Head of caudate nucleus (tissue), 42 donors: ENCODE data around the gene DNAAF1.
"Not testable (repeated sequence)": the region's sequence is repeated elsewhere in the genome, so short reads cannot be mapped to it uniquely, and the experiment has no call there.

Experiments used
- DNase-seq, 42 donors: peaks; one replicate each; pipeline versions ENCODE4 v3.0.0 to v3.0.0-alpha.2; 2020 to 2021; ENCODE audit warnings: mixed read lengths in 7 of 42
- intact Hi-C: fragments of 100-400 bp; cut with DNase I; formaldehyde crosslinking; loops from one replicate; pipeline ENCODE4 v1.15.0; 2022

DNAAF1 gene

GRCh38 chr16:84144859-84145639, at the start of gene DNAAF1, which contains the start of gene HSDL1:
TSS of gene DNAAF1 (plus strand) at chr16:84145308. CDS start at chr16:84145441, 133 bp downstream.
TSS of gene HSDL1 (minus strand) at chr16:84145177. CDS start at chr16:84131321, 13,856 bp downstream.
- DNase-seq = peak; percentile 83 to 98 (median 94)
- intact Hi-C loops = no loop called here

GRCh38 chr16:84095466-84095865, 49.6 kb upstream of the DNAAF1 start:
- peak in 1 of 42 donors; percentile 29 for DNase-seq
- intact Hi-C loops = no loop called here

- intact Hi-C loops = no loop called here
- DNase-seq = peak in 1 of 42 donors; percentile 5
Observed at GRCh38 chr16:84096447-84097005, 48.6 kb upstream of the DNAAF1 start.

GRCh38 chr16:84098939-84099338, 46.2 kb upstream of the DNAAF1 start:
- peak in 1 of 42 donors; percentile 9 for DNase-seq
- intact Hi-C loops = no loop called here

- intact Hi-C loops = no loop called here
- DNase-seq = no peak
Observed at GRCh38 chr16:84103678-84104077, 41.4 kb upstream of the DNAAF1 start.

- intact Hi-C loops = no loop called here
Observed at GRCh38 chr16:84104231-84104630, 40.9 kb upstream of the DNAAF1 start.

GRCh38 chr16:84105301-84105815, 39.8 kb upstream of the DNAAF1 start:
- DNase-seq = peak in 12 of 42 donors; percentile 27 to 69 (median 37)
- intact Hi-C loops = no loop called here

More at GRCh38 chr16:84104231-84104630, 40.9 kb upstream of the DNAAF1 start:
- DNase-seq = no peak

GRCh38 chr16:84105948-84106740, 39.0 kb upstream of the DNAAF1 start:
- DNase-seq = no peak
- intact Hi-C loops = no loop called here

- intact Hi-C loops = no loop called here
- DNase-seq = no peak
Observed at GRCh38 chr16:84107921-84108320, 37.2 kb upstream of the DNAAF1 start.

- peak in 3 of 42 donors; percentile 38 to 50 (median 44) for DNase-seq
Observed at GRCh38 chr16:84109598-84110335, 35.3 kb upstream of the DNAAF1 start.

GRCh38 chr16:84110527-84110926, 34.6 kb upstream of the DNAAF1 start:
- peak in 1 of 42 donors; percentile 29 for DNase-seq
- intact Hi-C loops = no loop called here

More at GRCh38 chr16:84109598-84110335, 35.3 kb upstream of the DNAAF1 start:
- intact Hi-C loops = no loop called here

- intact Hi-C loops = no loop called here
- DNase-seq = peak in 1 of 42 donors; percentile 26
Observed at GRCh38 chr16:84111525-84111924, 33.6 kb upstream of the DNAAF1 start.

- intact Hi-C loops = not testable (repeated sequence)
Observed at GRCh38 chr16:84111949-84112348, 33.2 kb upstream of the DNAAF1 start.

GRCh38 chr16:84115919-84116719, 29.0 kb upstream of the DNAAF1 start:
- intact Hi-C loops = no loop called here
- peak in 33 of 42 donors; percentile 34 to 73 (median 55) for DNase-seq

More at GRCh38 chr16:84111949-84112348, 33.2 kb upstream of the DNAAF1 start:
- peak in 1 of 42 donors; percentile 9 for DNase-seq

GRCh38 chr16:84116720-84117493, 28.2 kb upstream of the DNAAF1 start, which contains the start of gene MBTPS1:
TSS of gene MBTPS1 (minus strand) at chr16:84116942. CDS start at chr16:84101783, 15,159 bp downstream.
- DNase-seq = peak; percentile 90 to 99 (median 98)
- intact Hi-C loops = no loop called here

GRCh38 chr16:84117494-84117843, 27.6 kb upstream of the DNAAF1 start:
- intact Hi-C loops = no loop called here
- peak in 32 of 42 donors; percentile 28 to 77 (median 56) for DNase-seq

GRCh38 chr16:84118315-84118714, 26.8 kb upstream of the DNAAF1 start:
- intact Hi-C loops, DNase-seq: not testable (repeated sequence)
